ENCODE results near the gene MAGEF1. TPM values are rescaled to one million over a fixed set of nuclear protein-coding genes. Genes with fewer than 3 reads are reported as not detected.

Gene MAGEF1
- total and polyA plus RNA-seq, 12 donors = 20.1 to 33.9 (median 30.5) TPM

- Histone ChIP-seq H3K9me3 (no peaks in the 10 kb centered on the region), H3K4me1 (peaks cover 11 to 62% (median 34%) of the 10 kb centered on the region in 9 donors), H3K36me3 (no peaks in the 10 kb centered on the region), H3K4me3 (no peak overlapping the region), H3K27me3 (peaks cover 0 to under 1% (median 0%) of the 10 kb centered on the region in 7 donors), H3K27ac (peak overlapping the region in 1 of 10 donors; percentile 13)
- intact Hi-C loops (cut with DNase I) = no loop called here
- no peak for DNase-seq
- 87 to 88% methylated on average over 16 of the region's 16 CpGs for WGBS, 2 donors
- ATAC-seq = no peak
- TF ChIP-seq, protein P1, sequence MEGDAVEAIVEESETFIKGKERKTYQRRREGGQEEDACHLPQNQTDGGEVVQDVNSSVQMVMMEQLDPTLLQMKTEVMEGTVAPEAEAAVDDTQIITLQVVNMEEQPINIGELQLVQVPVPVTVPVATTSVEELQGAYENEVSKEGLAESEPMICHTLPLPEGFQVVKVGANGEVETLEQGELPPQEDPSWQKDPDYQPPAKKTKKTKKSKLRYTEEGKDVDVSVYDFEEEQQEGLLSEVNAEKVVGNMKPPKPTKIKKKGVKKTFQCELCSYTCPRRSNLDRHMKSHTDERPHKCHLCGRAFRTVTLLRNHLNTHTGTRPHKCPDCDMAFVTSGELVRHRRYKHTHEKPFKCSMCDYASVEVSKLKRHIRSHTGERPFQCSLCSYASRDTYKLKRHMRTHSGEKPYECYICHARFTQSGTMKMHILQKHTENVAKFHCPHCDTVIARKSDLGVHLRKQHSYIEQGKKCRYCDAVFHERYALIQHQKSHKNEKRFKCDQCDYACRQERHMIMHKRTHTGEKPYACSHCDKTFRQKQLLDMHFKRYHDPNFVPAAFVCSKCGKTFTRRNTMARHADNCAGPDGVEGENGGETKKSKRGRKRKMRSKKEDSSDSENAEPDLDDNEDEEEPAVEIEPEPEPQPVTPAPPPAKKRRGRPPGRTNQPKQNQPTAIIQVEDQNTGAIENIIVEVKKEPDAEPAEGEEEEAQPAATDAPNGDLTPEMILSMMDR (IDR thresholded peaks at IDR 0.05) = no peak
Measured at GRCh38 chr3:184690192-184690883, 21.5 kb downstream of the MAGEF1 start.

DNA sequence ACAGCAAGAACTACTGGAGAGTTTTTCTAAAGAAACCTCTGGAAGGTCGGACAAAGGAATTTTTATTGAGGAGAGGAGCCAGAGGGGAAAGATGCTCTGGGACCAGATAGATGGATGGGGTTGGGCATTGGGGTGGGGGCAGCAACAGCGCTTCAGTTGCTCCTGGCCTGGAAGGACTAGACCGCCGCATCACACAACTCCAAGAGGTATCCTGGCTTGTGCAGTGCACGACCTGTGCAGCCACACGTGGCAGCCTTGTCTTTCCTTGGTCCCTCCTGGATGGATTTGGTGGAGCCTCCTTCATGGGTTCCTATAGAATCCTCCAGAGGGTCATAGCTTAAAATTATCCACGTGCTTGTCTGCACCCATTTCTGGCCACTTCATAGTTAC lies 23.0 kb downstream of the MAGEF1 start:
- WGBS, 2 donors = 85 to 87% methylated on average over 7 of the region's 7 CpGs
- peaks cover 11 to 59% (median 34%) of the 10 kb centered on the region in 9 donors for H3K4me1 ChIP-seq
- ATAC-seq = no peak

DNA sequence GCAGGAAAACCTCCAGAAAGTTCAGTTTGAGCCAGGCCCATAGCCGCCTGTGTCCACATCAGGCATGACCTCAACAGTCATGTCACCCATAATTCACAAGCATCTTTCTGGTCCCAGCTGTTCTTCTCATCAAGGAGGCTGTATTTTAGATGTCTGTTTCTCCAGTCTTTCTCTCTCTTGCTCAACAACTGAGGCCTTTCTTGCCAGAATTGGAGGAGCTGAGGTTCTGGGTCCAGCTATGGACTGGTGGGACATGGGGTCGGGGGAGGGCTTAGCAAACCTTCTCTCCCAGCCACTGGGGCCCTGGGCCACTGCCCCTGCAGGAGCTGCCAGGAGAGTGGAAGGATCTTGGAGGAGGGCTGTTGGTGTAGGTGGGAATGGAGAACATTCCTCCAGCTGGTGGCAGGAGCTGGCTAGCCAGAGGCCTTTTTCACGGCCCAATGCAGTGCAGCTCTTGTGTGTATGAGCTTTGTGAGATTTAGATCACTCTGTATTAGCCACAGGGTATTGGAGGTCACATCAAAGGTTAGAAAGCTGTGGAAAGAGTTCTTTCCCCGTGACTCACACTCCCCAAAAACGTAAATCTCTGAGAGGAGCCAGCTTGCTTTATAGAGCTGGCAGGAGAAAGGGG lies 23.5 kb downstream of the MAGEF1 start:
- ATAC-seq (peak; percentile 30 to 71 (median 59)), DNase-seq (no peak)
- H3K27ac ChIP-seq = peak overlapping the region; percentile 55 to 77 (median 68)
- no peaks in the 10 kb centered on the region for H3K9me3 ChIP-seq
- peaks cover 0 to 4% (median 0%) of the 10 kb centered on the region in 7 donors for H3K27me3 ChIP-seq
- WGBS, 2 donors = 68 to 71% methylated on average over 5 of the region's 5 CpGs
- TF ChIP-seq, protein P1 (IDR thresholded peaks at IDR 0.05) = no peak
- intact Hi-C loops (cut with DNase I) = no loop called here
- H3K4me1 ChIP-seq = peaks cover 11 to 54% (median 34%) of the 10 kb centered on the region in 9 donors
- H3K36me3 ChIP-seq = no peaks in the 10 kb centered on the region
- no peak overlapping the region for H3K4me3 ChIP-seq

More for the DNA sequence above, 23.0 kb downstream of the MAGEF1 start:
- TF ChIP-seq, protein P1 (IDR thresholded peaks at IDR 0.05) = no peak
- H3K9me3 ChIP-seq = no peaks in the 10 kb centered on the region
- H3K27ac ChIP-seq = peak overlapping the region in 6 of 10 donors; percentile 64 to 77 (median 68)
- DNase-seq = no peak
- H3K36me3 ChIP-seq = no peaks in the 10 kb centered on the region
- H3K4me3 ChIP-seq = no peak overlapping the region
- H3K27me3 ChIP-seq = peaks cover 0 to 4% (median 0%) of the 10 kb centered on the region in 7 donors
- intact Hi-C loops (cut with DNase I) = no loop called here

DNA sequence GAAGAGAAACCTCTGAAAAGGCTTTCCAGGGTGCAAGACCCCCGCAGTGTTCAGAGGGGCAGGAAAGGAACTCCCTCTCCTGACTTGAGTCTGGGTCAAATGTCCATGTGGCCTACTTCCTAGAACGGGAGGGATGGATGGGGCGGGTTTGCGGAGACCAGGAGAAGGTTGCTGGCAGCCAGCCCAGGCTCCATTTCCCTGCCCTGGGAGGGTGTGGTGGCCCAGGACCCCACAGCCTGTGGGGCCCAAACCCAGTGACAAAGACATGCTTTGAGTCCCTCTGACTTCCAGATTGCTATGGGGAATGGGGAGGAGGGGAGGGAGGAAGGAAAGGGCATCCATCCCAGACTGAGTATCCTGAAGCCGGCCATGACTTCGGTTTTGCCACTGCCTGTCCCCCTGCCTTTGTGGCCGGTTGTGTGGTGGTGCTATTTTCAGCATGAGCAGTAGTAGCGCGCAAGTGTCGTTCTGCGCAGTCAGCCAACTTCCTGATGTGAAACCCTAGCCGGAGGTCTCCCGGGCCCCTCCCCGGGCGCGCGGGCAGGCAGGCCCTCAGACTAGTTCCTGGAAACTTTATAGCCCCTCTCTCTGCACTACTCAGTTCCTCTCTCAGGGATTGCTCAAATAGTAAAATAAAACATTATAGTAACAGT lies 24.4 kb downstream of the MAGEF1 start:
- intact Hi-C loops (cut with DNase I) = no loop called here
- ATAC-seq = peak; percentile 14 to 70 (median 54)
- Histone ChIP-seq H3K4me1 (peaks cover 11 to 53% (median 34%) of the 10 kb centered on the region in 9 donors), H3K27me3 (peaks cover 0 to 4% (median 0%) of the 10 kb centered on the region in 7 donors), H3K36me3 (no peaks in the 10 kb centered on the region), H3K9me3 (no peaks in the 10 kb centered on the region), H3K4me3 (no peak overlapping the region), H3K27ac (peak overlapping the region; percentile 55 to 77 (median 68))
- TF ChIP-seq, protein P1 (IDR thresholded peaks at IDR 0.05) = no peak
- peak; percentile 59 to 67 for DNase-seq
- 35 to 43% methylated on average over 17 of the region's 17 CpGs for WGBS, 2 donors
